GM12873 (cell line): ENCODE measurements around the gene CANX.
A peak's percentile ranks its signal among the peaks of the same experiment; 100 is the strongest.

ENCODE experiments used
- TF ChIP-seq, protein P1 (sequence below): IDR thresholded peaks from 2 replicates; pipeline ENCODE4 v1.5.1; 2012; ENCODE audit warnings: low read depth, mild to moderate bottlenecking, moderate library complexity, low read length, control low read depth; ENCODE audit not compliant: insufficient read depth; ENCODE audit errors: missing control alignments

Gene CANX

DNA sequence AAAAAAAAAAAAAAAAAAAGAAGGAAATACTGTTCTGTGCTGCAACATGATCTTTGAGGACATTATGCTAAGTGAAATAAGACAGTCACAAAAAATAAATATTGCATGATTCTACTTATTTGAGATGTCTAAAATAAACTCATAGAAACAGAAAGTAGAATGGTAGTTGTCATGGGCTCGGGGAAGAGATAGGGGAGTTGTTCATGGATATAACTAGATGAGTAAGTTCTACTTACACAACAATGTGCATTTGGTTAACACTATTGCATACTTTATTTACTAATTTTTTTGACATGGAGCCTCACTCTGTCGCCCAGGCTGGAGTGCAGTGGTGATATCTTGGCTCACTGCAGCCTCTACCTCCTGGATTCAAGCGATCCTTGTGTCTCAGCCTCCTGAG, 49.0 kb downstream of the CANX start:
- TF ChIP-seq, protein P1, sequence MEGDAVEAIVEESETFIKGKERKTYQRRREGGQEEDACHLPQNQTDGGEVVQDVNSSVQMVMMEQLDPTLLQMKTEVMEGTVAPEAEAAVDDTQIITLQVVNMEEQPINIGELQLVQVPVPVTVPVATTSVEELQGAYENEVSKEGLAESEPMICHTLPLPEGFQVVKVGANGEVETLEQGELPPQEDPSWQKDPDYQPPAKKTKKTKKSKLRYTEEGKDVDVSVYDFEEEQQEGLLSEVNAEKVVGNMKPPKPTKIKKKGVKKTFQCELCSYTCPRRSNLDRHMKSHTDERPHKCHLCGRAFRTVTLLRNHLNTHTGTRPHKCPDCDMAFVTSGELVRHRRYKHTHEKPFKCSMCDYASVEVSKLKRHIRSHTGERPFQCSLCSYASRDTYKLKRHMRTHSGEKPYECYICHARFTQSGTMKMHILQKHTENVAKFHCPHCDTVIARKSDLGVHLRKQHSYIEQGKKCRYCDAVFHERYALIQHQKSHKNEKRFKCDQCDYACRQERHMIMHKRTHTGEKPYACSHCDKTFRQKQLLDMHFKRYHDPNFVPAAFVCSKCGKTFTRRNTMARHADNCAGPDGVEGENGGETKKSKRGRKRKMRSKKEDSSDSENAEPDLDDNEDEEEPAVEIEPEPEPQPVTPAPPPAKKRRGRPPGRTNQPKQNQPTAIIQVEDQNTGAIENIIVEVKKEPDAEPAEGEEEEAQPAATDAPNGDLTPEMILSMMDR = no peak

- TF ChIP-seq, protein P1 = peak; percentile 4
Observed at GRCh38 chr5:179749857-179750508, 51.2 kb downstream of the CANX start.

DNA sequence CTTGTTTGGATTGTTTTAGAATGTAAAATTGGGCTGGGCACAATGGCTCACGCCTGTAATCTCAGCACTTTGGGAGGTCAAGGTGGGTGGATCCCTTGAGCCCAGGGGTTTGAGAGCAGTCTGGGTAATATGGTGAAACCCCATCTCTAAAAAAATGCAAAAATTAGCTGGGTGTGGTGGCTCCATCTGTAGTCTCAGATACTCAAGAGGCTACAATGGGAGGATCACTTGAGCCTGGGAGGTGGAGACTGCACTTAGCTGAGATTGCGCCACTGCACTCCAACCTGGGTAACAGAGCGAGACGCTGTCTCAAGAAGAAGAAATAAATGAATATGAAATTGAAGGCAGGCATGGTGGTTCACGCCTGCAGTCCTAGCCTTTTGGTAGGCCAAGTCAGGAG, 55.2 kb downstream of the CANX start:
- TF ChIP-seq, protein P1 = no peak

- TF ChIP-seq, protein P1 = no peak
Observed at GRCh38 chr5:179755022-179755421, 56.3 kb downstream of the CANX start.

GRCh38 chr5:179758955-179759354, 60.2 kb downstream of the CANX start:
- TF ChIP-seq, protein P1 = no peak

GRCh38 chr5:179759581-179760551, 61.1 kb downstream of the CANX start:
- TF ChIP-seq, protein P1 = no peak

GRCh38 chr5:179762079-179762780, 63.5 kb downstream of the CANX start:
- TF ChIP-seq, protein P1 = no peak
